GM12878 (cell line): ENCODE measurements around the gene ODC1. TPM values are rescaled to one million over a fixed set of nuclear protein-coding genes. Genes with fewer than 3 reads are reported as not detected.

Experiments
- ATAC-seq: fragments of 200-7000 bp; cut with Tn5 transposase; 3 replicates; pipeline ENCODE4 v1.9.1; 2020; ENCODE audit warnings: mild to moderate bottlenecking, moderate library complexity
- BruUV-seq: library from RNA; stranded (reverse); fragments of 400-500 nt; replicated peaks from 2 replicates; lab custom pipeline; 2021; lab: Mats Ljungman, UMichigan
- CTCF ChIA-PET: fragments of 300-600 bp; sonication (Branson Sonifier 250); formaldehyde crosslinking; extraction: SDS; loops from one replicate; lab custom pipeline; 2021; ENCODE audit warnings: inconsistent platforms; lab: Yijun Ruan, JAX
- POLR2A ChIA-PET: fragments of 350-600 bp; formaldehyde crosslinking; extraction: SDS; loops from one replicate; lab custom pipeline; 2021; ENCODE audit warnings: inconsistent platforms; lab: Charles Lee
- RAD21 ChIA-PET: fragments of 300-600 bp; sonication (Branson Sonifier 250); formaldehyde crosslinking; loops from one replicate; lab custom pipeline; 2023; ENCODE audit warnings: antibody characterized with exemption; ENCODE audit not compliant: unreplicated experiment; lab: Charles Lee
- SMC1A ChIA-PET: fragments of 300-600 bp; sonication (Branson Sonifier 250); formaldehyde crosslinking; loops from one replicate; lab custom pipeline; 2023; ENCODE audit not compliant: unreplicated experiment, uncharacterized antibody; lab: Charles Lee
- DNase-seq: peaks from one replicate; pipeline ENCODE4 v3.0.0-alpha.2; 2011; ENCODE audit warnings: low read depth, low spot score
- FAIRE-seq: peaks from 3 replicates; lab custom pipeline; 2011; peaks lifted over from hg19 to GRCh38; lab: Jason Lieb, UNC
- H2AFZ ChIP-seq: 2 replicates; pipeline ENCODE4 v1.6.0; 2011; ENCODE audit warnings: low read depth, low read length, control low read depth; ENCODE audit not compliant: control insufficient read depth
- H3K27ac ChIP-seq: 2 replicates; pipeline ENCODE4 v1.5.1; 2011; ENCODE audit warnings: control low read depth; ENCODE audit not compliant: control insufficient read depth, insufficient read depth
- H3K27me3 ChIP-seq, 2 experiments: replicated peaks in 1 of 2; 2 replicates each; pipeline versions ENCODE4 v1.6.0 to v1.6.1; 2011; ENCODE audit warnings: low read length in 1 of 2; ENCODE audit not compliant: control insufficient read depth in 2 of 2, insufficient read depth in 2 of 2
- H3K36me3 ChIP-seq, 2 experiments: 2 replicates each; pipeline ENCODE4 v1.5.1; 2011; ENCODE audit warnings: low read length in 1 of 2; ENCODE audit not compliant: control insufficient read depth in 2 of 2, insufficient read depth in 2 of 2
- H3K4me1 ChIP-seq: 2 replicates; pipeline ENCODE4 v1.6.1; 2011; ENCODE audit warnings: mild to moderate bottlenecking, low read length, moderate library complexity, mixed read lengths; ENCODE audit not compliant: control insufficient read depth, insufficient read depth
- H3K4me2 ChIP-seq: 2 replicates; pipeline ENCODE4 v1.6.0; 2011; ENCODE audit warnings: control low read depth; ENCODE audit not compliant: control insufficient read depth, insufficient read depth
- H3K4me3 ChIP-seq: fragments of 200-600 bp; sonication (generic); 2 replicates; pipeline ENCODE4 v1.5.1; 2016
- H3K79me2 ChIP-seq: 2 replicates; pipeline ENCODE4 v1.6.0; 2011; ENCODE audit warnings: low read length; ENCODE audit not compliant: control insufficient read depth, insufficient read depth
- H3K9ac ChIP-seq: 2 replicates; pipeline ENCODE4 v1.8.0; 2011; ENCODE audit warnings: low read length, control low read depth, mixed read lengths; ENCODE audit not compliant: control insufficient read depth, insufficient read depth
- H3K9me3 ChIP-seq: replicated peaks from 3 replicates; pipeline ENCODE4 v1.5.1; 2011; ENCODE audit warnings: mild to moderate bottlenecking, low read length; ENCODE audit not compliant: control insufficient read depth, insufficient read depth
- H4K20me1 ChIP-seq: 2 replicates; pipeline ENCODE4 v1.6.0; 2011; ENCODE audit not compliant: control insufficient read depth, insufficient read depth
- CHD2 ChIP-seq: IDR thresholded peaks from 2 replicates; pipeline ENCODE4 v1.6.1; 2011; ENCODE audit warnings: low read depth, low read length, improper control_type of control experiment, borderline replicate concordance
- CUX1 ChIP-seq: IDR thresholded peaks from 2 replicates; pipeline ENCODE4 v1.6.1; 2012; ENCODE audit warnings: improper control_type of control experiment, low read depth, low read length; ENCODE audit not compliant: insufficient replicate concordance
- DPF2 ChIP-seq: fragments of 450-650 bp; IDR thresholded peaks from 2 replicates; pipeline ENCODE4 v1.6.1; 2017; ENCODE audit warnings: mild to moderate bottlenecking
- EGR1 ChIP-seq, 2 experiments: IDR thresholded peaks; 1 replicate in 1 of 2; 2 replicates in 1 of 2; pipeline ENCODE4 v1.6.1; 2011 to 2012; ENCODE audit warnings: low read depth in 2 of 2, low read length in 2 of 2, borderline replicate concordance in 1 of 2, mild to moderate bottlenecking in 1 of 2, moderate library complexity in 1 of 2
- KAT2A ChIP-seq: conservative IDR thresholded peaks from 2 replicates; pipeline ENCODE4 v1.6.1; 2011; ENCODE audit warnings: low read depth, low read length; ENCODE audit not compliant: control insufficient read depth
- KDM1A ChIP-seq: fragments of 200-600 bp; sonication (generic); IDR thresholded peaks from 2 replicates; pipeline ENCODE4 v1.6.1; 2016; ENCODE audit warnings: borderline replicate concordance
- MEF2A ChIP-seq: IDR thresholded peaks from 2 replicates; pipeline ENCODE4 v1.6.1; 2011; ENCODE audit warnings: low read depth, mild to moderate bottlenecking, low read length, moderate library complexity; ENCODE audit not compliant: insufficient read depth
- NFYA ChIP-seq: IDR thresholded peaks from 2 replicates; pipeline ENCODE4 v1.6.1; 2011; ENCODE audit warnings: low read depth, mild to moderate bottlenecking, low read length, improper control_type of control experiment, borderline replicate concordance
- NFYB ChIP-seq: IDR thresholded peaks from 2 replicates; pipeline ENCODE4 v1.6.1; 2011; ENCODE audit warnings: low read depth, mild to moderate bottlenecking, low read length, improper control_type of control experiment, moderate library complexity; ENCODE audit not compliant: insufficient read depth
- SRF ChIP-seq, 2 experiments: IDR thresholded peaks; 2 replicates each; pipeline ENCODE4 v1.6.1; 2011; ENCODE audit warnings: low read depth in 2 of 2, low read length in 2 of 2, mild to moderate bottlenecking in 1 of 2, moderate library complexity in 1 of 2
- WRNIP1 ChIP-seq: IDR thresholded peaks from 2 replicates; pipeline ENCODE4 v1.6.1; 2011; ENCODE audit warnings: low read depth, low read length, improper control_type of control experiment, borderline replicate concordance
- WGBS: methylation state at CpG from one replicate; pipeline ENCODE4 v1.1.6; 2016; ENCODE audit warnings: low lambda C conversion rate; ENCODE audit not compliant: insufficient replicate concordance, insufficient coverage; ENCODE audit errors: missing lambda C conversion rate; 5-methylcytosine and 5-hydroxymethylcytosine counted together
- in situ Hi-C: fragments of 300-500 bp; cut with MboI; formaldehyde crosslinking; loops from 9 replicates; pipeline ENCODE4 v1.14.3; 2018; ENCODE audit warnings: mixed read lengths
- intact Hi-C: fragments of 100-400 bp; cut with micrococcal nuclease; formaldehyde crosslinking; loops from one replicate; pipeline ENCODE4 v1.14.2; 2022; ENCODE audit not compliant: unreplicated experiment
- polyA plus RNA-seq, 11 experiments: library from polyadenylated mRNA; depleted of rRNA in 4 of 11; unstranded in 6 of 11; stranded (reverse) in 5 of 11; fragments of >200 nt; fragmentation: Nextera tagmentation in 4 of 11; fragmentation: Illumina TruSeq in 1 of 11; extraction: Ambion mirVana in 4 of 11; extraction: Trizol in 1 of 11; gene quantifications; 1 replicate in 1 of 11; 2 replicates in 10 of 11; pipeline versions ENCODE4 v1.2.1 to v1.2.3, GENCODE V29; 2011 to 2016; ENCODE audit warnings: inconsistent platforms in 2 of 11, missing spikeins in 2 of 11, low read depth in 1 of 11
- total RNA-seq, 4 experiments: library from RNA; depleted of rRNA in 3 of 4; stranded (reverse); fragments of >200 nt in 3 of 4; fragmentation: Illumina TruSeq in 1 of 4; extraction: Trizol in 1 of 4; gene quantifications; 2 replicates each; pipeline versions ENCODE4 v1.2.1 to v1.2.3, GENCODE V29; 2013 to 2021
- TF ChIP-seq, protein P1 (sequence below): fragments of 450-650 bp; conservative IDR thresholded peaks from 2 replicates; pipeline ENCODE4 v1.6.1; 2017; ENCODE audit warnings: mild to moderate bottlenecking, moderate library complexity
- TF ChIP-seq, protein P2 (sequence below): fragments of 450-650 bp; formaldehyde crosslinking; IDR thresholded peaks from 2 replicates; pipeline ENCODE4 v1.4.0; 2020; ENCODE audit warnings: mild to moderate bottlenecking, moderate library complexity

The ODC1 gene
- total and polyA plus RNA-seq, 10 of the 15 experiments (the other 5 are each of a cell fraction or from before 2014, with no cell fraction given) = 68.5 to 441 (median 340) TPM

GRCh38 chr2:10497797-10498251, 49.7 kb upstream of the ODC1 start:
- BruUV-seq = no TSS peak
- no peak overlapping the region for H3K9ac ChIP-seq
- ChIA-PET SMC1A (no interaction called here), RAD21 (no interaction called here), POLR2A (interaction anchor here (0.8 kb wide), 1 partner anchor 13 kb away, joined by 3 read pairs; no protein-coding TSS in a partner anchor), CTCF (no interaction called here)
- no peaks in the 10 kb centered on the region for H3K9me3 ChIP-seq
- H3K27me3 ChIP-seq = peaks cover 0 to 1% of the 10 kb centered on the region in 2 experiments; a peak in 3 of 4 replicates
- in situ Hi-C loops = no loop called here
- DNase-seq (no peak), FAIRE-seq (no peak), ATAC-seq (no peak)
- H2AFZ ChIP-seq = no peak overlapping the region
- H3K27ac ChIP-seq = no peak overlapping the region
- no peak overlapping the region for H3K4me3 ChIP-seq
- WGBS = 41% methylated on average over 21 of the region's 24 CpGs
- peaks cover 10% of the 10 kb centered on the region for H3K4me1 ChIP-seq
- no peak overlapping the region for H3K4me2 ChIP-seq
- no peaks in the 10 kb centered on the region for H4K20me1 ChIP-seq
- H3K36me3 ChIP-seq = no peaks in the 10 kb centered on the region
- no peaks in the 10 kb centered on the region for H3K79me2 ChIP-seq
- intact Hi-C loops = no loop called here
- TF ChIP-seq, protein P1, sequence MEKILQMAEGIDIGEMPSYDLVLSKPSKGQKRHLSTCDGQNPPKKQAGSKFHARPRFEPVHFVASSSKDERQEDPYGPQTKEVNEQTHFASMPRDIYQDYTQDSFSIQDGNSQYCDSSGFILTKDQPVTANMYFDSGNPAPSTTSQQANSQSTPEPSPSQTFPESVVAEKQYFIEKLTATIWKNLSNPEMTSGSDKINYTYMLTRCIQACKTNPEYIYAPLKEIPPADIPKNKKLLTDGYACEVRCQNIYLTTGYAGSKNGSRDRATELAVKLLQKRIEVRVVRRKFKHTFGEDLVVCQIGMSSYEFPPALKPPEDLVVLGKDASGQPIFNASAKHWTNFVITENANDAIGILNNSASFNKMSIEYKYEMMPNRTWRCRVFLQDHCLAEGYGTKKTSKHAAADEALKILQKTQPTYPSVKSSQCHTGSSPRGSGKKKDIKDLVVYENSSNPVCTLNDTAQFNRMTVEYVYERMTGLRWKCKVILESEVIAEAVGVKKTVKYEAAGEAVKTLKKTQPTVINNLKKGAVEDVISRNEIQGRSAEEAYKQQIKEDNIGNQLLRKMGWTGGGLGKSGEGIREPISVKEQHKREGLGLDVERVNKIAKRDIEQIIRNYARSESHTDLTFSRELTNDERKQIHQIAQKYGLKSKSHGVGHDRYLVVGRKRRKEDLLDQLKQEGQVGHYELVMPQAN = no peak
- no peak for TF ChIP-seq NFYB
- TF ChIP-seq KDM1A = no peak
- TF ChIP-seq SRF (IDR thresholded peaks at IDR 0.05; ENCODE audit: low read depth in 2 of 2, low read length in 2 of 2) = no peak
- TF ChIP-seq WRNIP1 = no peak
- TF ChIP-seq, protein P2, sequence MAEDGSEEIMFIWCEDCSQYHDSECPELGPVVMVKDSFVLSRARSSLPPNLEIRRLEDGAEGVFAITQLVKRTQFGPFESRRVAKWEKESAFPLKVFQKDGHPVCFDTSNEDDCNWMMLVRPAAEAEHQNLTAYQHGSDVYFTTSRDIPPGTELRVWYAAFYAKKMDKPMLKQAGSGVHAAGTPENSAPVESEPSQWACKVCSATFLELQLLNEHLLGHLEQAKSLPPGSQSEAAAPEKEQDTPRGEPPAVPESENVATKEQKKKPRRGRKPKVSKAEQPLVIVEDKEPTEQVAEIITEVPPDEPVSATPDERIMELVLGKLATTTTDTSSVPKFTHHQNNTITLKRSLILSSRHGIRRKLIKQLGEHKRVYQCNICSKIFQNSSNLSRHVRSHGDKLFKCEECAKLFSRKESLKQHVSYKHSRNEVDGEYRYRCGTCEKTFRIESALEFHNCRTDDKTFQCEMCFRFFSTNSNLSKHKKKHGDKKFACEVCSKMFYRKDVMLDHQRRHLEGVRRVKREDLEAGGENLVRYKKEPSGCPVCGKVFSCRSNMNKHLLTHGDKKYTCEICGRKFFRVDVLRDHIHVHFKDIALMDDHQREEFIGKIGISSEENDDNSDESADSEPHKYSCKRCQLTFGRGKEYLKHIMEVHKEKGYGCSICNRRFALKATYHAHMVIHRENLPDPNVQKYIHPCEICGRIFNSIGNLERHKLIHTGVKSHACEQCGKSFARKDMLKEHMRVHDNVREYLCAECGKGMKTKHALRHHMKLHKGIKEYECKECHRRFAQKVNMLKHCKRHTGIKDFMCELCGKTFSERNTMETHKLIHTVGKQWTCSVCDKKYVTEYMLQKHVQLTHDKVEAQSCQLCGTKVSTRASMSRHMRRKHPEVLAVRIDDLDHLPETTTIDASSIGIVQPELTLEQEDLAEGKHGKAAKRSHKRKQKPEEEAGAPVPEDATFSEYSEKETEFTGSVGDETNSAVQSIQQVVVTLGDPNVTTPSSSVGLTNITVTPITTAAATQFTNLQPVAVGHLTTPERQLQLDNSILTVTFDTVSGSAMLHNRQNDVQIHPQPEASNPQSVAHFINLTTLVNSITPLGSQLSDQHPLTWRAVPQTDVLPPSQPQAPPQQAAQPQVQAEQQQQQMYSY (CRISPR knock-in tag) = no peak
- TF ChIP-seq NFYA = no peak
- TF ChIP-seq EGR1 (IDR thresholded peaks at IDR 0.05; ENCODE audit: borderline replicate concordance in 1 of 2, low read depth in 2 of 2, low read length in 2 of 2) = no peak
- no peak for TF ChIP-seq CHD2
- no peak for TF ChIP-seq CUX1
- TF ChIP-seq KAT2A = no peak
- no peak for TF ChIP-seq MEF2A
- TF ChIP-seq DPF2 = no peak
